Natural killer cell (primary cell): ENCODE data around the gene SIK3. TPM values are rescaled to one million over a fixed set of nuclear protein-coding genes. Genes with fewer than 3 reads are reported as not detected.
A peak's percentile ranks its signal among the peaks of the same experiment; 100 is the strongest.

Source experiments
- ATAC-seq, 3 donors: fragments of 150-1000 bp in 2 of 3; fragments of 200-7000 bp in 1 of 3; cut with Tn5 transposase; 1 replicate in 1 of 3; 2 replicates in 2 of 3; pipeline ENCODE4 v1.10.0; 2021; ENCODE audit warnings: mild to moderate bottlenecking in 2 of 3, moderate library complexity in 2 of 3
- DNase-seq, 2 donors: peaks; one replicate each; pipeline versions ENCODE4 v3.0.0 to v3.0.0-alpha.2; 2013 to 2021; ENCODE audit warnings: mixed read lengths in 1 of 2
- H3K27ac ChIP-seq: one replicate; pipeline ENCODE4 v1.5.1; 2013; ENCODE audit warnings: mild to moderate bottlenecking, low read length
- H3K27me3 ChIP-seq: one replicate; pipeline ENCODE4 v1.6.1; 2013; ENCODE audit warnings: low read length; ENCODE audit not compliant: control insufficient read depth, insufficient read depth
- H3K36me3 ChIP-seq: one replicate; pipeline ENCODE4 v1.6.1; 2013; ENCODE audit warnings: low read length; ENCODE audit not compliant: control insufficient read depth, insufficient read depth
- H3K4me1 ChIP-seq: one replicate; pipeline ENCODE4 v1.6.1; 2013; ENCODE audit warnings: low read length; ENCODE audit not compliant: control insufficient read depth, insufficient read depth
- H3K4me3 ChIP-seq: one replicate; pipeline ENCODE4 v1.5.1; 2013; ENCODE audit warnings: low read length
- H3K9me3 ChIP-seq: one replicate; pipeline ENCODE4 v1.6.1; 2013; ENCODE audit warnings: low read length; ENCODE audit not compliant: control insufficient read depth, insufficient read depth
- H3K27ac Mint-ChIP-seq, 2 donors: one replicate each; pipeline ENCODE4 v1.8.0; 2022; ENCODE audit warnings: mild to moderate bottlenecking in 2 of 2, mixed read lengths in 2 of 2, moderate library complexity in 1 of 2
- H3K27me3 Mint-ChIP-seq, 2 donors: one replicate each; pipeline ENCODE4 v1.8.0; 2022; ENCODE audit warnings: low read depth in 2 of 2, mixed read lengths in 2 of 2
- H3K36me3 Mint-ChIP-seq: one replicate; pipeline ENCODE4 v1.8.0; 2022; ENCODE audit warnings: mixed read lengths
- H3K4me1 Mint-ChIP-seq, 2 donors: one replicate each; pipeline ENCODE4 v1.8.0; 2022; ENCODE audit warnings: mixed read lengths in 2 of 2
- H3K4me3 Mint-ChIP-seq: one replicate; pipeline ENCODE4 v1.8.0; 2022; ENCODE audit warnings: mild to moderate bottlenecking, moderate library complexity, mixed read lengths
- H3K9me3 Mint-ChIP-seq, 2 donors: one replicate each; pipeline ENCODE4 v1.8.0; 2022; ENCODE audit warnings: mixed read lengths in 2 of 2
- WGBS: methylation state at CpG from one replicate; pipeline ENCODE4 v1.1.7; 2013; ENCODE audit warnings: missing lambda C conversion rate; ENCODE audit not compliant: insufficient coverage; 5-methylcytosine and 5-hydroxymethylcytosine counted together
- intact Hi-C: fragments of 100-400 bp; cut with micrococcal nuclease; formaldehyde crosslinking; loops from one replicate; pipeline ENCODE4 v1.14.2; 2022
- total RNA-seq, 4 donors: library from RNA; stranded (reverse); fragments of 120-200 nt in 1 of 4; gene quantifications; one replicate each; pipeline versions ENCODE4 v1.2.3 to v1.2.4, GENCODE V29; 2013 to 2022
- TF ChIP-seq, protein P1 (sequence below): fragments of 200-600 bp; IDR thresholded peaks from one replicate; pipeline ENCODE4 v1.8.0; 2022; ENCODE audit warnings: antibody characterized with exemption

Gene SIK3
- total RNA-seq, 3 donors from 2014 or later (not counting 1 experiment from before 2014, with no cell fraction given), result 71.6 to 120 (median 119) TPM

DNA sequence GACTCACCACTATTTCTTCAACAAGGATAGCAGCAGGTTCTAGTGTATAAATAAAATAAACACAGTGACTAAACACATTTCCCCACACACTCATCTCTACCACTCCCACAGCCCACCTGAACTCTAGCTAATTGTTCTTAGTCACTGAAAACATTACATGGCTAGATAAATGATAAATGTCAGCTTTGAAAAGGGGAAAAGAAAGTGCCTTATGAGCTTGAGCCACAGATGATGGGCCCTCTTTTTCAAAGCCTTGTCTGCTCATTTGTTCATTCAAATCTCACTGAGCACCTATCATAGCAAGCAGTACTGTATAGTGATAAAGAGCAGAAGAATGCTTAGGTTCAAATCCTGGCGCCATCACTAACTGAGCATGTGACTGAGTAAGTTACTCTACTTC, 58.3 kb downstream of the SIK3 start:
- H3K27ac Mint-ChIP-seq, result no peak overlapping the region
- ATAC-seq, result no peak

GRCh38 chr11:117039270-117039669, 59.0 kb downstream of the SIK3 start:
- no peak for DNase-seq
- H3K4me3 ChIP-seq, result no peak overlapping the region
- H3K4me3 Mint-ChIP-seq, result no peak overlapping the region
- no peaks in the 10 kb centered on the region for H3K27me3 Mint-ChIP-seq
- TF ChIP-seq, protein P1, sequence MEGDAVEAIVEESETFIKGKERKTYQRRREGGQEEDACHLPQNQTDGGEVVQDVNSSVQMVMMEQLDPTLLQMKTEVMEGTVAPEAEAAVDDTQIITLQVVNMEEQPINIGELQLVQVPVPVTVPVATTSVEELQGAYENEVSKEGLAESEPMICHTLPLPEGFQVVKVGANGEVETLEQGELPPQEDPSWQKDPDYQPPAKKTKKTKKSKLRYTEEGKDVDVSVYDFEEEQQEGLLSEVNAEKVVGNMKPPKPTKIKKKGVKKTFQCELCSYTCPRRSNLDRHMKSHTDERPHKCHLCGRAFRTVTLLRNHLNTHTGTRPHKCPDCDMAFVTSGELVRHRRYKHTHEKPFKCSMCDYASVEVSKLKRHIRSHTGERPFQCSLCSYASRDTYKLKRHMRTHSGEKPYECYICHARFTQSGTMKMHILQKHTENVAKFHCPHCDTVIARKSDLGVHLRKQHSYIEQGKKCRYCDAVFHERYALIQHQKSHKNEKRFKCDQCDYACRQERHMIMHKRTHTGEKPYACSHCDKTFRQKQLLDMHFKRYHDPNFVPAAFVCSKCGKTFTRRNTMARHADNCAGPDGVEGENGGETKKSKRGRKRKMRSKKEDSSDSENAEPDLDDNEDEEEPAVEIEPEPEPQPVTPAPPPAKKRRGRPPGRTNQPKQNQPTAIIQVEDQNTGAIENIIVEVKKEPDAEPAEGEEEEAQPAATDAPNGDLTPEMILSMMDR, result no peak
- no peaks in the 10 kb centered on the region for H3K36me3 Mint-ChIP-seq
- H3K4me1 Mint-ChIP-seq, result peaks cover 46 to 62% of the 10 kb centered on the region in 2 donors
- no peaks in the 10 kb centered on the region for H3K27me3 ChIP-seq
- no peak overlapping the region for H3K27ac Mint-ChIP-seq
- H3K27ac ChIP-seq, result no peak overlapping the region
- peaks cover 3% of the 10 kb centered on the region for H3K4me1 ChIP-seq
- no peaks in the 10 kb centered on the region for H3K9me3 Mint-ChIP-seq
- H3K36me3 ChIP-seq, result peaks cover 2% of the 10 kb centered on the region
- intact Hi-C loops, result no loop called here
- WGBS, result 100% methylated on average over 2 of the region's 3 CpGs
- H3K9me3 ChIP-seq, result no peaks in the 10 kb centered on the region
- no peak for ATAC-seq

More for the DNA sequence above, 58.3 kb downstream of the SIK3 start:
- peaks cover 6% of the 10 kb centered on the region for H3K4me1 ChIP-seq
- H3K27ac ChIP-seq, result no peak overlapping the region
- intact Hi-C loops, result loop anchor here (10.0 kb wide), 1 partner anchor 55 kb away; the partner anchor contains the start of gene SIK3
- Mint-ChIP-seq H3K9me3 (no peaks in the 10 kb centered on the region), H3K27me3 (no peaks in the 10 kb centered on the region), H3K4me3 (no peak overlapping the region), H3K4me1 (peaks cover 53 to 66% of the 10 kb centered on the region in 2 donors), H3K36me3 (no peaks in the 10 kb centered on the region)
- TF ChIP-seq, protein P1, result no peak
- no peaks in the 10 kb centered on the region for H3K27me3 ChIP-seq
- H3K4me3 ChIP-seq, result no peak overlapping the region
- H3K9me3 ChIP-seq, result no peaks in the 10 kb centered on the region
- no peak for DNase-seq
- H3K36me3 ChIP-seq, result peaks cover 2% of the 10 kb centered on the region
- no CpG with 5 or more reads among the region's 1 CpG for WGBS

DNA sequence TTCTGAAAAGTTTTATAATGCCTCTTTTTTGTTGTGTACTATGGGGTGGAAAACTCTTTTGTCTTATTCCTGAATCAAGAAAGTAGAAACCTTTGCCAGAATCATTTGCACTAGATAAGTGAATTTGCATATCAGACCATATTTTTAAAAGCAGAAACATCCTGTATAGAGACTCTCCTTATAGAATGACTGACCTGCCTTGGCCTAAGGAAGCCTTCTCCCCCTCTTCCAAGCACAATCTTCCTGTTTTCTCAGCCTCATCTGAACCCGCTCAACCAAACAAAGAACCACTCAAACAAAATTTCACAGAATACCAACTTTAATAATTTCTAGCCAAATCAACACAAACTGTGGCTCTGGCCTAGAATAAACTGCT, 60.3 kb downstream of the SIK3 start:
- WGBS, result 75% methylated on average over 1 of the region's 1 CpG

More for the DNA sequence above, 60.3 kb downstream of the SIK3 start:
- intact Hi-C loops, result no loop called here
- Histone ChIP-seq H3K4me3 (no peak overlapping the region), H3K4me1 (peaks cover 3% of the 10 kb centered on the region), H3K27ac (peak overlapping the region; percentile 10), H3K27me3 (no peaks in the 10 kb centered on the region), H3K9me3 (no peaks in the 10 kb centered on the region), H3K36me3 (peaks cover 2% of the 10 kb centered on the region)
- ATAC-seq (peak in 1 of 3 donors; percentile 15), DNase-seq (no peak)
- Mint-ChIP-seq H3K4me3 (no peak overlapping the region), H3K36me3 (no peaks in the 10 kb centered on the region), H3K27ac (peak overlapping the region; percentile 52 to 58), H3K27me3 (no peaks in the 10 kb centered on the region), H3K9me3 (no peaks in the 10 kb centered on the region), H3K4me1 (peaks cover 42 to 59% of the 10 kb centered on the region in 2 donors)
- TF ChIP-seq, protein P1, result no peak
